HG03520 (cell line): ENCODE measurements around the gene PAX9.

Experiments
- ATAC-seq: cut with Tn5 transposase; IDR thresholded peaks from one replicate; pipeline ENCODE4 v1.9.1; 2021; ENCODE audit warnings: mild to moderate bottlenecking, moderate library complexity; ENCODE audit not compliant: unreplicated experiment

Gene PAX9

DNA sequence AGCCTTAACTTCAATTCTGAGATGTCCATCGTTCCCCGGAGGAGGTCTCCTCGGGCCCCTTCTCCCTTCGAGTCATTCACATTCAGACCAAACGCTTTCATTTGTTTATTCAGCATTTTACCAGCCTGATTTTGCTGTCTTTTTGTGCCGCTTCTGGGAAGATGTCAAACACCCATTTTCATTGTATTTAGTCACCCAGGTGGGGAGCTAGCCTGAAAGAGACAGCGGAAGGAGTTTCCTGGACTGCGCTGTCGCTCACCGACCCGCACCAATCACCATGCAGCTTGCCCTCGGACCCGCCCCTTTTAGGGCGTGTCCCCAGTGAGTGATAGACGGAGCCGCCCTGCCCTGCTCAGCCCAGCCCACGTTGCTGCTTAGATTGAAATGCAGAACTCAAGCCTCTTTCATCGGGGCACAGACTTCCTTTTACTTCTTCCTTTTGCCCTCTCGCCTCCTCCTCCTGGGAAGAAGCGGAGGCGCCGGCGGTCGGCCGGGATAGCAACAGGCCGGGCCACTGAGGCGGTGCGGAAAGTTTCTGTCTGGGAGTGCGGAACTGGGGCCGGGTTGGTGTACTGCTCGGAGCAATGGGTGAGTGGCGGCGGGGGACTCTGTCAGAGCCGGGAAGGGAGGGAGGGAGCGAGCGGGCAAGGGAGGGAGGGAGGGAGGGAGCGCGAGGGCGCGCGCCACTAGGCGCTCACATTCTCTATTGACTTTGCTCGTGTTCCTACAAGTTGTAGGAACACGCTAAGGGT is at the start of gene PAX9:
TSS of gene PAX9 (plus strand) at position 355 of the 752 bp plus-strand sequence. CDS start at position 585, 230 bp downstream.
- peak; percentile 61 for ATAC-seq

DNA sequence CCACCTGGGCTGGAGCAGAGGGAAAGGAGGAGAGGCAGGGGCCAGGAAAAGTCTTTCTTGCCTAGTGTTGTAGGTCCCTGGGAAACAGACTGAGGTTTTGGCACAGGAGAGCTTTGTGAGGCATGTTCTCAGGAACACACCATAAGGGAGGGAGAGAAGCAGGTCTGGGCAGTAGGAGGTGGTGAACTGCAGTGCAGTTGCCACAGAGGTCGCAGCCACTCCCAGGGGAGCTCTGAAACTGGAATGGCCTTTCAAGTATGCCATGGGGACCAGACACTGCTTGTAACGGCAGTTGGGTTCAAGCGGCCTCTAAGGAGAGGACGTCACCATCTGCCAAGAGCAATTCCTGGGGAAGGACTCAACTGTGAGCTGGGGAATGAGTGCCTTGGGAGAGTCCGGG is 43.8 kb upstream of the PAX9 start:
- ATAC-seq: no peak

DNA sequence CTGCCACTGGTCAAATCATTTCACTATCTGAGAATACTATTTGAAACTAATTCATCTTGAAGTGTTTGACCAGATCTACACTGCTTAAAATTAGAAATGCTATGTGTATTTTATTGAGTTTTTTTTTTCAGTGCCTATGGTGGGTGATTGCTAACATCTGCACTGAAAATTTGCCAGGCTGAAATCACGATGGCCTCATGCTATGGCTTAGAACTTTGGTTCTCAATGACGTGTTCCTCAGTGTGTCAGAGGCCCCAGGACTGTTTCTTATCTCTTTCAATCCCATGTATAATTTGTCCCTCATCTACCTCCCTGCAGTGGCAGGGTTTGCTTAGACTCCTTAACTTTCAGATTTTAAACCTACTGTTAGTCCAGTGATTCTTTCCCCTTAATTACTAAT is 43.0 kb upstream of the PAX9 start:
- no peak for ATAC-seq

DNA sequence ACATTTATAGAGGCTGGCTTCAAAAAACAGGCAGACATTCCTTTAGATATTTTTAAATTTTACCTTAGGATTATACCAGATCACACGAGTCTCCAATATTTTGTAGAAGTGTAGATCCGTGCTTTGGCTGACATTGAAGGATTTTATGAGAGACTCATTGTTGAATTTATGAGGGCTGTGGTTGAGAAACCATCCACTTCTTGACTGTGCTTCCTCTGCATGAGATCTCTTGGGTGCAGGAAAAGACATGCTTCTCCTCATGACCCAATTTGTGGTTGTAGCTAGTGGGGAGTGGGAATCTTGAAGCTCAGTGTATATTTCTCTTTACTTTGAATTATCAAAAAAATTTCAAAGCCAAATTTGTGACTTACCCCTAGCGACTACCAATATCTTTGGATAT is 42.5 kb upstream of the PAX9 start:
- ATAC-seq: no peak

DNA sequence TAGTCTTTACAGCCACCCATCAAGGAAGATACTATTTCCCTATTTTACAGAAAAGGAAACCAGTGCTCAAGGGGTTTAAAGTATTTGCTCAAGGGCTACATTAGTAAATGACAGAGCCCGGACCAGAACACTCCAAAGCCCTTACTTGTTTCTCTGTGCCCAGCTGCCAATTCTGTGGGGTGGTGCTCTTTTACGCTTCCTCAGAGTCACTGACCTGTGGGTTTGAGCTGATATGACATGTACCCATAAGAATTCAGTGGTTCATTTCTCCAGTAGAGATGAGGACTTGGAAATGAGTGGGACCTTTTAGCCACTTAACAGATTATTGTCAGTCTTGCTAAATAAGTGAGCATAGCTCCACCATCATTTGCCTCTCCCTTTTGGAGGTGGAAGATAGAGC is 41.8 kb upstream of the PAX9 start:
- no peak for ATAC-seq

DNA sequence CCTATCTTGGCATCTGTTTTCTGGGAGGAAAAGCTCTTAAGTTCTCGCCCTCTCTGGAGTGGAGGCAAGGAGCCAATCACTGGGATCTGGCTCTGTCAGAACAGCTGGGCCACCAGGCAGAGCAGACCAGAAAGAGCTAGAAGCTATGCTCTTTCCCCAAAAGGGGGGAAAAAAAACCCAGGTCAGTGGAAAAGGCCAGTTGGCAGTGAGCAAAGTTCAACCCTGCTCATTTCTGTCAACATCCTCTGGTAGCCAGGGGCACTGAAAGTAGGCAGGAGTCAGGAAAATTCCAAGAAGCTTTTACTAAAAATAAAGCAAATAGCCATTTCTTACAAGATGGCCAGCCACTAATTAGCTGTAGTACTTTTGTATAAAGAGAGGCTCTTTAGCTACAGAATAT is 36.6 kb upstream of the PAX9 start:
- no peak for ATAC-seq

DNA sequence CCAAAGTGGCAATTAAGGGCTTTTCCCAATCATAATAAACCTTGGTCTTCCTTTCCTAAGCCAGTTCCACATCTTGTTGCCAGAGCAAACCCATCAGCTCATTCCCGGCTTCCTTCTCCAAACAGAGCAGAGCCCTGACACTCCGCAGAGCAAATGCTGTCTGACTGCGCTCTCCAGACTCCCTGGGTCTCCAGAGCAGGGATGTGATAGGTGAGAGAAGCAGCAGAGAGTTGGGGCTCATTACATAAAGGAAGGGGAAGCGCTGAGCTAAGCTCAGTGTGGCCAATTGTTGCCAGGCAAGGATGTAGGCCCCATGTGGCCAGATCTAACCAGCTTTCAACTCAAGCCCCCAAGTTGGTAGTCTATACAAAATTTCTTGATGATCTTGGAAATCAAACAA is 36.2 kb upstream of the PAX9 start:
- no peak for ATAC-seq

DNA sequence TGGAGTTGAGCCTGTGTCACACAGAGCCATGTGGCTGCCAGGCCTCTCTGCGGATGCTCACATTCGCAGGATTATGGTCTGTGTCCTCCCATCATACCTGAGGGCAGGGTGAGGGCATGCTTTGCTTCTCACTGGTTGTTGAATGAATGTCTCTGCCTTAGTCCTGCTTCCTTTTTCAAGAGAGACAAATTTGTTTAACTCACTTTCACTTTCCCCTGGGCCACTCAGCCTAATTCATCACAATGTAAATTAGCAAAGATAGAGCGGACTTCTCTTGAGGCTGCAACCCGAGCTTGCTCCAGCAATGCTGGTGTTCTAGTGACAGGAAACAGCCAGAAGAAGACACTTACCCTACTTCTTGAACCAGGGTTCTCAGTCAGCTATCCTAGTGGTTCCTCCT is 35.5 kb upstream of the PAX9 start:
- no peak for ATAC-seq

DNA sequence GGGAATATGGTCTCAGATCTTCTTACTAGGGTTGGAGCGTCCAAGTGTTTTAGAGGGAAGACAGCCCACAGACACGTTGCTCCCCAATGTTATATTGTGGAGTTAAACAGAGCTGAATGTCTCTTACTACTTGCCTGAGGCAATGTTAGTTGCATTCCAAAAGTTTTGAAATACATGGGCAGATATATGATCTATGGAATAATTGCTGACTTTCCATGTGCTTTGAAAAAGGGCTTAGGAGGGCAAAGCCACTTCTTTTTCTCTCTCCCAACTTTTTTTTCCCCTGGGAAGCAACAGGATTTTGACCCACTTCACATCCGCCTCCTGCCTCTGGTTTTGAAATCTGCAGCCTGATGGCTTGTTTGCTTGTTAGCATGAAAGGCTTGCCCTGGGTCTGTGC is 33.7 kb upstream of the PAX9 start:
- ATAC-seq: no peak

DNA sequence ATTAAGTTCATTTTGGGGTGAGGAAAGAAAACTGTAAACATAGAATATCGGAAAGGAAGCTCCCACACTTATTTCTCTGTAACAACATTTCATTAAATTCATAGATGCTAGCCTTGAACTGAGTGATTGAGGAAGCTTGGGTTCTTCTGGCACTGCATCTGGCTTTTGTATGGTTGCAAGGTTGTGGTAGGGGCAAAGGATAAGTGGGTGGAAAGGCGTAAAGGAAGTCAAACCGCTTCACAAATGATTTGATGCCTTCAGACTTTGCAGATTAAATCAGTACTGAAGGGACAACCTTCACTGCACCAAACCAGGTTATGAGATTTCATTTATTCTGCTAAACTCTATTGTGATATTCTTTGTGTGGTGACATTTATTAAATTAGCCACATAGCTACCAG is 28.1 kb upstream of the PAX9 start:
- no peak for ATAC-seq

DNA sequence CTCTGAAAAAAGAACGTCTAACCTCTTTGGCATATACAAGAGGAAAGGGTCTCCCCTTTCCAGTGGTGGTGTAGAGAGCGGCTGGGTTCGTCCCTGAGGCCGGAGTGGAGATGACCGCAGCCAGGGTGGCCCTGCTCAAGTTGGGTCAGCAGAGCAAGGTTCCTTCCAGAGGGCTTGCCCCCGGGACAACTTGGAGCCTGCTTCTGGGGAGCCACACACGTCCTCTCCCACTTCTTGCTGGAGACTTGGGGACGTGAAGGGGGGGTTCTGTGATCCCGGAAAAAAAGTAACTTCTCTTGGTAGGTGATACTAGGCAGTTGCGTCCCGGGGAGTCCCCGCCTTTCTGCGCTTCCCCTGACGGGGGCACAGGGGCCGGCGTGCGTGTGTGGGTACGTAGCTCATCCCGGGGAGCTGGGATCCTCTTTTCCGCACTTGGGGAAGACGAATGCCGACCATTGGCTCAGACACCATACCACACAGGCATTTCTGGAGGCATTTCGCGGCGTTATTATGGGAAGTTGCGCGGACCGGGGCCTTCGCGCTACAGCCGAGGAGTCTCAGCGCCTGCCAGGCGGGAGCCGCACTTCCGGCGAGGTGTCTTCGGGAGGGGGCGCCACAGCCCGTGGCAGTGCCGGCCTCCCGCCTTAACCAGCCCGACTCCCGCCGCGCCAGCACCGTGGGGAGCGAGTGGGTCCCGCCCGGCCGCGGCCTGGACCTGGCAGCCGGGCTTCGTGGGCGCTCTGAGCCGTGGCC is 14.8 kb upstream of the PAX9 start:
- ATAC-seq: no peak

DNA sequence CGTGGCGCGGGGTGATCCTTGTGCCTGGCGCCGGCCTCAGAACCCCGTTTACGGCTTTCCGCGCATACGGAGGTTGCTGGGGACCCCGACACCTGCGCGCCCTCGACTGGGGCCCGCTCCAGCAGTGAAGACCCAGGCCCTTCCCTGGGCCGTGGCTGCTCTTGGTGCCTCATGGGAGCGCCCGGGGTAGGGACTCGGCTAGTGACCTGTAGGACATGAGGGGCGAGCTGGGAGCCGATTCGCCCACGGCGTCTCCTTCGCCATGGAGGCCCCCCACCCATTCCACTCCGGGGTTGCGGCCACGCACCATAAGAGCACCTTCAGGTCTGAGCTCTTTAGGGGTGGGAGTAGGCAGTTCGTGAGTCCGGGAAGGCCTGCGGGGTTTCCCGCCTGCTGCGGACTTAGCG is 14.2 kb upstream of the PAX9 start:
- no peak for ATAC-seq

DNA sequence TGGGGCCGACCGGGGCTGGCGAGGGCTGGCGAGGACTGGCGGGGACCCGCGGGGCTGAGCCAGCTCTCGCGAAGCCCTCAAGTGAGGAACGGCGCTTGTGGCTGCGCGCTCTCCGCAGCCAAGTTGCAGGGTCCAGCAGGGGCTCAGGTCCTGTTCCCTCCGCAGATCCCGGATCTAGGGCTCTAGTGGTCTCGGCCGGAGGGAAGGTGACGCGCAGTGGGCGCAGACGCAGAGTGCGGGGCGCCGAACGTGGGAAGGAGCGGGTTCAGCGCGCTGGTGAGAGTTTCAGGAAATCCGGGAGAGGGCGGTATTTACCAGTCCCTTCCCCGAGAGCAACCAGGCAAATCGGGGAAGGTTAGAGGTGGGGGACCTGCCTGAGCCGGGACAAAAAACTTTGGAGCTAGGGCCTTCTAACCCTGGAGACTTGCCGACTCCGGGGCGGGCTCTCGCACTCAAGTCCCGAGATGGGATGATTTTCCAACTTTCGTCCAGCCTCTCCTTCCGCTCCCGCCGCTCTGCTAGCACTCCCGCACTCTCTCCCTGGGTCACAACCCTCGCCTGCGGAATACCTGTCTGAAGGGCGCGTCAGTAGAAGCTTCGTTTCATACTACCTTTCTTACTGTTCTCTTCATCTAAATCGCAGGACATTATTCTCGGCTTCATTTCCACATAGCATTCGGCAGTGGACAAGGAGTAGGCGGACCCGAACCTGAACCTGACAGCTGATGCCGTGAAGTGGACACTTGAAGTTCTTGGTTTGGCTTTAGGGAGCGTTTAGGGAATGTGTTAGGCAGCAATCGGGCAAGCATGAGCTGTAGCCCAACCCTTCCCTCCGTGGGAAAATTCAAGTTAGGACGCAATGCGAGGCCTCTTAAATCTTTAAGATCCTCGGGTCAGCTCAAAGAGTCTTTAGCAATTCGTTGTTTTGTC is 13.6 kb upstream of the PAX9 start:
- ATAC-seq: no peak

DNA sequence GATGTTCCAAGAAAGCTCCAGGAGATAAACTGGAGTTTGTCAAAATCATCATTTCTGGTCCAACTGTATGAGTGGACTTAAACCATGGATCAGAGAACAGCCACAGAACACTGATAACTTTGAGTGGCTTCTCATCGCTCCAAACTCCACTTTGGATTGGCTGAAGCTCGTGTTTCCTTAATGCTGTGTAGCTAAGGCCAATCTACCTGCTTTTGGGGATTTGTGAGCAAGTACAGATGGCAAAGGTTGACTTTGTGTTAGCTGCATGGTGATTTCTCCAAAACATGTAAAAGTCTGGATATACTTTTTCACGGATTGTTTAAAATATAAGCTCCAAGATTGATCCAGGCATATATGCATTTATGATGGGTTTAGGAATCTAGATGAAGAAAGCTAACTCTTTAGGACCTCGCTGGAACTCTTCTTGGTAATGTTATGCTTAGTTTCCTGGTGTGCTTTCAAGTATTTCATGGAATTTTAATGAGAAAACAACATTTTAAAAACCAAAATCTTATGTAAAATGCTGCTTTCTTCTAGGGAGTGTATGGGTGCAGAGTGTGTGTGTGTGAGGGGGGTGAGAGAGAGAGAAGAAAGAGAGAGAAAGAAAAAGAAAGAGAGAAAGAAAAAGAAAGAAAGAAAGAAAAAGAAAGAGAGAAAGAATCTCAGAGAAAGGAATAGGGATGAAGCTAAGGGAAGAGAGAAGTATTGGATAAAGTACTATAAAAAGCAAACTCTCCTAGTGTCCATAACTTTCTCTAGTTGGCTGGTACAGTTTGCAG is 11.6 kb upstream of the PAX9 start:
- ATAC-seq: no peak

DNA sequence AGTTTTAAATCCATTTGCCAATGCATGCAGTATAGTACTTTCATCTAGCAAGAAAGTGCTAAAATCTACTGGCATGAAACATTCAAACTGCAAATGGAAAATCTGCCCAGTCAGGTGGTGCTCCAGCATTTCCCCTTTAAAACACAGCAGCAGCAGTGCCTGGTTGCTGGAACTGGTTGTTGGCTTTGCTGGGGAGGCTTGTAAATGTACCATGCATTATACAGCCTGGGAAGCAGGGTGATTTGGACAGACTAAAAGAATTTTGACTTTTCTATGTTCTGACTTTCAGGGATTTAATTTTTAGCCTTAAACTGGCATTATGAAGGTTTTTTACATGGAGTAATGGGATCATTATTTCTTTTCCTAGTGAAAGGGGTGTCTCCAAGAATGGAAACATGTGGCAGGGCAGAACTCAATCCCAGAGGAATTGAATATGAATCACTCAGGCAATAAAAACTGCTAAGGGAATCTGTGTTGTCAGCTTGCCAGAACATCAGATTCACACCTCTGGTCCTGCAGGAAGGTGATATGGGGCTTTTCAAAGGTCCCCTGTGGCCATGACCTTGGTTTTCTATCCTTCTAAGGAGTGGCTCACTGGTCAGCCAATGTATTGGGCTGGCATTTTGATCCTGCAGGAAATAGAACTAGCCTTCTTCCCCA is 9.0 kb upstream of the PAX9 start:
- no peak for ATAC-seq

DNA sequence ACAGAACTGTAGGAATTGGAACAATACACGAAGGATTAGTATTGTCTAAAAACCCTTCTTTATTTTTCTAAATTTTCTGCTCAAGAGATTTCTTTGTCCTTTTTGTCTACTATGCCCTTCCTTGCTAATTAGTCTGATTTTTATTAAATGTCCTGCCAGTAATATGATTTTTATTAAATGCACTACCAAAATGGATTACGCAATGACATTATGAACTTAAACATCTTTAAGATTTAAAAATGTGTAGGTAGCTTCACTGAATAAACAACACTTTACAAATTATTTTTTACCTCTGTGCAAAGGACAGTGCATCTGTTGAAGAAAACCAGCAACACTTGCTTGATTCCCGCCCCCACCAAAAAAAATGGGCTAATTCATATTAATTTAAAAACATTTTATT is 8.2 kb upstream of the PAX9 start:
- no peak for ATAC-seq

DNA sequence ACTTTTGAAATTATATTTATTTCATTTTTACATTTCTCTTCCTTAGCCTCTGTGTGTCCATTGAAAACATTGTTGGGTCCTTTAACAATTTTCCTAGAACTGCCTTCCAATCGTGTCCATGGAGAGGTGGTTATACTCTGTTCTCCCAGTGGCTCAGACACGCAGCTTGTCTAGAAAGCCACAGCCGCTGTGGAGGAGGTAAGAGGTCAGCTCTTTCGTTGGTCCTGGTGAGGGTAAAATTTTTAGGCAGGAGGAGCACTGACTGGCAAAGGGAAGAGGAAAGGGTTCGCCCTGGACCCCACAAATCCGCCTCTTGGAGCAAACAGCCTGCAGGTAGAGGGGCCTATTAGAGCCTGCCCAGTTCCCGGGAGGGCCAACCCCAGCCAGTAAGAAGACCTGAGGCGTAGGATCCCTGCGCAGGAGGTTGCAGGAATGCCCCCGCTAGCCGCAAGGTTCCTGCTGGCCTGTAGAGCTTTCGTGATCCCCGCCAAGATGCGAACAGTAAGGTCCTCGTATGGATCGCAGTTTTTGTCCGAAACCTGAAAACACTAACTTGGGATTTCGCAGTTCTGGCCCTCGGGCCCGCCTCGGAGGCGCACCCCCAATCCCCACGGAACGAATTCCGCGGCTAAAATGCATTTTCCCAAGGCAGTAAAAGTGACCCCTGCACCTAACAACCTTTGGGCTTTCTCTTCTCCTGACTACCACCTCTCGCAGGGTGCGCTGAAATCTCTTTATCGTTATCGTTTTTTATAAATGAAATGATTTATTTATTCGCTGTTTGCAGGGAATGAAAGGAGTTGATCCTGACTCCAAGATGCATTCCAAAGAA is 7.5 kb upstream of the PAX9 start:
- no peak for ATAC-seq

DNA sequence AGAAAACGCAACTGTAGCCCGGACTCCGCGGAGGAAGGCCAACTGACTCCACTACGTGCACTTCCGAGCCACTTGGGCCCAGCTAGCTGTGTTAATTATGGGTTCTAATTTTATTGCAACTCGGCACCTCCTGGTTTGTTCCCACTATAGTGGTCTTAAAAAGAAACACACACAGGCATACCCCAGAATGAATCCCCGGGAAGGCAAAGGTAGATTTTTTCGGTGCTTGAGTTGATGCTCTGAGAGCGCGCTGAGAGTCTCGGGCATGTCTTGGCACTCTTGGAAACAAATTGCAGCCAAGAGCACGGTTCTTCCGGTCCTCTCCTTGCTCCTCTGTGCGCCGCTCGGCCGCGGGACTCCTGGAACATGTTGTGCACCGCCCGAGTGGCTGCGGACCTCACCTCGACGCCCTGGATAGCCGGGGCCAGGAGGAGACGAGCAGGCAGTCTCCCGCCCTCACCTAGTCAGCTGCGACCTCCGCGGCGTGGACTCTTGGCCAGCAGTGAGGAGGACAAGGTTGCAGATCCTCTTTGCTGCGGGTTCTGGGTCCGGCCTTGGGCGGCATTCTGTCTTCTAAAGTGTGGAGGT is 6.8 kb upstream of the PAX9 start:
- ATAC-seq: no peak

DNA sequence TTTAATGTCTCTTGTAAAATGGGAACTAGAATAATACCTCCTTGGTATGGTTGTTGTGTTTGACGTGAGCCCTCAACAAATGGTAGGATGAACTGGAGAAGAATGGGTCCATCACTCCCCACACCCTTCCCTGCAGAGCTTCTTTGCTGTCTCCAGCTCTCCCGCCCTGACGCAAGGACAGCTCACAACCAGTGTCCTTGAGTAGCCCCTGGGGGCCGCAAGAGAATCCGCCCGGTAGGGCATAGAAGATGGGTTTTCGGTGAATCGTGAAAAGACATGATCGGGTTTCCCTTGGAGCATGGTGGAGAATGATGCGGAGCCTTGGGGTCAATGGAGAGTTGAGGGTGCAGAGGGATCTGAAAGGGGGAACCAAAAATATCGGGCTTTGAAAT is 6.1 kb upstream of the PAX9 start:
- ATAC-seq: no peak
